ENCODE results near the gene BCL10.

Gene BCL10

DNA sequence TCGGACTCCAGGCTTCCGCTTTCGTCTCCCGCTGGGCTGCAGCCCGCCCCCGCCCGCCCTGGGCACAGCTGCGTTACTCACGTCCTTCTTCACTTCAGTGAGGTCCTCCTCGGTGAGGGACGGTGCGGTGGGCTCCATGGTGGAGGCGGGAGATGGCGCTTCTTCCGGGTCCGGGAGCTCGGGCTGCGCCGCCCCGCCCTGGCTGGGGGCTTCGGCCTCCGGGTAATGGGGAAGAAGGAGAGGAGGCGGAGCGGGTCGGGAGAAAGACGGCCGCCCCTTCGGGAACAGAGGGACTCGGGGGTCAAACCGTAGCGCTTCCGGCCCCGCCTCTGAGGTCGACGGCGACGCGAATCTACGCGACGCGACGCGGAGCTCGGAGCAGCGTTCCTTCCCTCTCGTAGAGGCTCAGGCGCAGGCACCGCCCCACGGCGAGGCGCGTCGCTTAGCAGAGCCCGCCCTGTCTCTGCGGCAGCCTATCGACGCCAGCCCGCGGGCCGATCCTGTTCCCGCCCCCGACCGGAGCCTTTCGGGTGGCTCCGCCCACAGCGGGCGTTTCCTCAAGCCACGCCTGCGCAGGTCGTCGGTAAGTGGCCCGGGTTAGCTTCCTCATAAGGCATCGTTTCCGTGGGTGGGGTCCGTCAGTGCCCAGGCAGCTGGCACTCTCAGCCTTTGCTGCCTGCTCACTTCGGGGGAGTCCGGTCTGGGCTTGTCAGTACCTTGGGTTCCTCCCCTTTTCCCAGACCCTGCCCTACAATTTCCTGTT lies at the start of gene BCL10:
BCL10 (minus strand) TSS at position 418 of the 763 bp plus-strand sequence; CDS start at position 138, 280 bp downstream.
- peak; percentile 87 for DNase-seq

GRCh38 chr1:85325920-85326319 lies 49.5 kb upstream of the BCL10 start:
- DNase-seq = no peak

- DNase-seq = no peak
Measured at GRCh38 chr1:85323770-85324169, 47.3 kb upstream of the BCL10 start.

GRCh38 chr1:85322655-85323054 lies 46.2 kb upstream of the BCL10 start:
- DNase-seq = no peak

DNA sequence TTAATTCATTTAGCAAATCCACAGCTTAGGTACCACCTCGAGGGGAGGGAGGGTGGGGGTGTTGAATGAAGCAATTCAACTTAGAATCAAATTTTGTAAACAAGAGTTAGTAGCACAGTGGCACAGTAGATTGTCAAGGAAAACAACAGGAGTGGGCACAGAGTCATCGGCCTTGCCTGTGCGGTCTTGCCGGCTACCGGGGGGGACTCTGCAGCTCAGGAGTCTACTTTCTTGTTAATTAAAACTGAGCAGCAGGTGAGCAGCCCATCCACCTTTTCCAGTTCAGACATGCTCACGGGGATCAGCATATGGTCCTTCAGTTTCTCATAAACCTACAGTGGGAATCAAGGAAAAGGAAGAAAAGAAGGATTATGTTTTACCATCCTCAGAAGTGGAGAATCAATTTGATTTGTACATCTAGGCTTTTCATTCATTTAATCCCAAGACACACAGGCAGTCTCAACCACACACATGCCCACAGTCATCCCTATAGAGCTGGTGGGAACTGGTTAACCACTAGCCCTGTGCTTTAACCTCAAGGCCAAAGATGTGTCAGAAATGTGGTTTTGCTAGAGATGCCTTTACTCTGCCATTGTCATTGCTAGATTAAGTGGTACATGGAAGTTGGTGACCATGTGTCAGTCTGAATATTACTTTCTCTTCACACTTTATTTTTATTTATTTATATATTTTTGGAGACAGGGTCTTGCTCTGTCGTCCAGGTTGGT lies 45.0 kb upstream of the BCL10 start:
- DNase-seq = no peak

DNA sequence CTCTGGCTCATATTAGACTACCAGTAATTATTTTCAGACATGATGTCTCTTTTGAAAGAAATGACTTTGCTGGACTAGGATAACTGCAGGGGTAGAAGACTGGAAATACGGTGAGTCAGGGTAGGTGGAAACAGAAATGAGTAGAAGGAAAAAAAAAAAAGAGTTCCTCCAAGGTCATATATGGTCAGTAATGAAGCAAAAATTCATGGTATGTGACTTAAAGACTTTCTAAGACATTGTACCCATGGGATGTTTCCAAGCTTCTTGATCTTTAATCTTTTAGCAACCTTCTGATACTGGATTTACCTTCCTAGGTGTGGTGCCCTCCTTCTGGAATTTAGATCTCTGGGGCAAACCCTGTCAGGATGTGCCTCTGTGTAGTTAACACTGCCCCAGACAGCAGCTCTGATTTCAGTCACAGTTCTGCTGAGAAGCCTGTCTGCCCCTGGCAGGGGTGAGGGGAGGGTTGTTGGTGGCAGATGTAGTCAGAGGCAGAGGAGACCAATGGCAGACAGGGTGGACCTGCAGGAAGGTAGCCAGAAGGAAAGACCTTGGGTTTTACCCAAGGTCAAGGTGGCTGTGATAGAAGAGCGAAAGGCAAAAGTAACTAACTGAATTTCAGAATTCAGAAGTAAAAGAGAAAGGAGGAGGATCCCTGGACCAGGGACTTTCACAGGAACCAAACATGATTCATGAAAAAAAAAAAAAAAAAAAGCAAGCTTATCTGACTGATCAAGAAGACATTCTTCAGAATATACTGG lies 44.1 kb upstream of the BCL10 start:
- DNase-seq = no peak

DNA sequence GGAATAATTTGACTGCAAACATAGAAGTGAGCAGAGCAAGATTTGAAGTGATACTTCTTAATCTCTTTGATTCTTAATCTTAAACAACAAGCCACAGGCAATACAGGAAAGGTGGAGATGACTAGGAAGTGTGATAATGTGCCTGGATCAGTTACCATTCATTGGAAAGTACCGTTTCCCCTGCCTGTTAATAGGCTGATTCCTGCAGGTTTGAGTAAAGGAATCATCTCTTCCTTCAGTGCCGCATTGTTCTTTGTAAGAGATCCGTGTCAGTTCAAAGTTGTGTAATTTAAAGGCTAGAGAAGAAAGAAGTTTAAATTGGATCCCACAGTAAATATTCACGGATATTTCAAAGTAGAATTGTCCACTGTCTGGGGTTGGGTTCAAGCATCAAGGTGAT lies 43.5 kb upstream of the BCL10 start:
- DNase-seq = no peak

- no peak for DNase-seq
Measured at GRCh38 chr1:85319491-85319890, 43.1 kb upstream of the BCL10 start.

DNA sequence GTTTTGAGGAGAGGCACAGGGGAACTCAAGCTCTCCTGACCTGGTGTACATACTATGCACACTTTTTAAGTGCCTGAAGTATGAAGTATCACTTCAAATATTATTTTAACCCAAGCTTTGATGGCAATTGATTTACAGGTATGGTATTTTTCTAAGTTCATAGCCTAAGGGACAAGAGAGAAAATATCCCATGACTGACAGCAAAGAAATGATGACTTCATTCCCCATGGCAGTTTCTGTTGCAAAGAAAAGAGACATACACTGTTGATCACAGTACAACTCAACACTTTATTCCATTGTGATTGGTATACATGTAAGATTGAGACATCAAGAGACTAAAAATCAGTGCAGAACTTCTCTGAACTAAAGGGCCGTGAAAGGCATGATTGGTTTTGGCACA lies 41.8 kb upstream of the BCL10 start:
- no peak for DNase-seq

DNA sequence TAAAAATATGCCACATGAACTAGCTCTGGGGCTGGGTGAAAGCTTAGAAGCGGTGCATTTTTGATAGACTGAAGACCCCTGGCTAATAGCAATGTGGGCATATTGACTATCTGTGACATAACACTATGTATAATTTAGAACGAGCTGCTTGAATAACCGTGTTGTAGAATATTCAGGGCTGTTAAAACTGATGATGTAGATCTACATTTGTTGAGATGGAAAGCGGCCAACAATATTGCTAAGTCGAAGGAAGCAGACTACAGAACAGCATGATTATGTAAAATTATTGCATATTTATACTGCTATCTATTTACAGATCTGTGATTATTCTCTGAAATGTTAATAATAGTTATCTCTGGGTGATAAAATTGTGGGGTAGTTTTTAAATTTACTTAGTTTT lies 41.1 kb upstream of the BCL10 start:
- no peak for DNase-seq

- no peak for DNase-seq
Measured at GRCh38 chr1:85316321-85316720, 39.9 kb upstream of the BCL10 start.

GRCh38 chr1:85315789-85316188 lies 39.4 kb upstream of the BCL10 start:
- DNase-seq = no peak

DNA sequence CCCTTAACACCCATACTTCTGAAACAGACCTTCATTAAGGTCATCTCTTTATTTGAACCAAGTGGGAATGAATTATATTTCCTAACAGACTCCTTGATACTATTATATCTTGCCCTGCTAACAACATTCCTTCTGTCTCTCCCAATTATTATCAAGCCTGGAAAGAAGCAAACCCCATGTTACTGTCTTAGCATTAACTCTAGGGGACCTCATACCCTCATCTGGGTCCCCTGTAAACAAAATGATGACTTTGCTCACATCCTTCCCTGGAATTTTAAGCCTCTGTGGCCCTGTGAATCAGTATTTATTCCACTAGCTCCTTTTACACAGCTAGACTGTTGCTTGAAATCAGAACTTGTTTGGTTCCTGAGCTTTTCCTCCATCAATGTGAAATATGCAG lies 38.3 kb upstream of the BCL10 start:
- DNase-seq = no peak

DNA sequence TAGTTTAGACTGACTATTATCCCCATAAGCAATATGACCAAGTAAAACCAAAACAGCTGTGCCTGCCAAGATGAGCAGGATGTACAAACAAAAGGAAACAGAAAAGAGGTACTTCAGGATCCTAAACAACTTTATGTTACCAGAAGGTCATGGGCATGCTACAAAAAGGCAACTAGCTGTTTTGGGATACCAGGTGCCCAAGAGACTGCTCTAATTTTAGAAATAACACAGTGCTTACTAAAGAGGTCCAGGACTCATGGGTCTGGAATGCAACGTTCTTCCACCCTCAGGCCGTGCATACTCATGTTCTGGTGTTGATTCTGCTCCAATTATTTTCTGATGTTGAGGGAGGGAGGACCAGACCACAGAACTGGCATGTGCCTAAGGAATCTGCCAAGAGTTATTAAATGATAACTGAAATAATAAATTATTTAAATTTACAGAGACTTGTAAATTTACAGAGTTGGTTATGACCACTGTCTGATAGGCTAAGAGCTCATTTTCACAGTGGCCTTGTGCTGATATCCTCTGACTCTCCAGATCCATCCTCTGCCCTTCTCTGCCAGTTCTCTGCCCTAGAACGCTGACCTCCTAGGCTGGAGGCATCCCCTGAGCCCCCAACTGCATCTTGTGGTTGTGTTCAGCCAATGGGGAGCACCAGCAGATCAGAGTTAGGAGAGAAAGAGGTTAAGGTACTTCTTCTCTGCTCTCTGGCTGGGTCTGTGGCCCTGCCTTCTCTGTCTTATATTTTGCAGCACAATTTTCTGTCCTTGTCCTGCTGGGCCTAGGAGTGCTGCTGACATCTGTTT lies 37.7 kb upstream of the BCL10 start:
- no peak for DNase-seq

GRCh38 chr1:85311818-85312217 lies 35.4 kb upstream of the BCL10 start:
- DNase-seq = no peak

GRCh38 chr1:85308833-85309350 lies 32.5 kb upstream of the BCL10 start:
- no peak for DNase-seq

DNA sequence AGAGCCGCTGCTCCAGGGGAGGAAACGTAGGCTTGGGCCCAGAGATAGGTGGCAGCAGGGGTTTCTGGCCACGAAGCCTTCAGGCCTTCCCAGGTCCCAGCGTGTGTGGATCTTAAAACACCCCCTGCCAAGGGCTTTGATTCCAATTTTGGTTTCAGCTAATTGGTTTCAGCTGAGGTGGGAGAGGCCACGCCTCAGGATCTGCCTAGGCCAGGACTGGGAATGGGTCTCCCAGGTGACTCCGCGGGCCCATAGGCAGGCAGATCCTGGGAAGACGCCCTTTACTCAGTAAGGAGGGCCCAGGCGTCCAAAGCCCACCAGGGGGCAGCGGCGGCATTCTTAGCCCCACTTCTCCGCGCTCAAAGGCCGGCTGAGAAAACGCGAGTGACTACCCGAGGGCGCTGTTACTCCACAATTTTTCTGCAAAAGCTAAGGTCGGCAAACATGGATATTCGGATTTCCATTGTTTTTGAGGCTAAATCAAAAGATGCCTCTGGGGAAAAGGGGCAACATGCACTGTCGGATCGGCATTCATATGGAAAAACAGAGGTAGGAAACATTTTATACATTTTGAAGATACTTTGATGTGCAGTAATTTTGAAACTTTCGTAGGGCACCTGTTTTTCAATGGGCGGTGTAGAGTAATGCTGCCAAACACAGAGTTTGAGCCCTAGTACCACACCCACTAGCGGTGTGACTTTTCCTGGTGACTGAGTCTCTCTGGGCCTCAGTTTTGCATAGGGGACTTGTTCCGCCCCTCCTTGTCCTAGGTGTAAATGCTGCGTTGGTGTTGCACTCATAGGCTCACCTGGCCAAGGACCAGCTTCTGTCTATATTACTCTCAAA lies 31.8 kb upstream of the BCL10 start:
- peak; percentile 42 for DNase-seq

DNA sequence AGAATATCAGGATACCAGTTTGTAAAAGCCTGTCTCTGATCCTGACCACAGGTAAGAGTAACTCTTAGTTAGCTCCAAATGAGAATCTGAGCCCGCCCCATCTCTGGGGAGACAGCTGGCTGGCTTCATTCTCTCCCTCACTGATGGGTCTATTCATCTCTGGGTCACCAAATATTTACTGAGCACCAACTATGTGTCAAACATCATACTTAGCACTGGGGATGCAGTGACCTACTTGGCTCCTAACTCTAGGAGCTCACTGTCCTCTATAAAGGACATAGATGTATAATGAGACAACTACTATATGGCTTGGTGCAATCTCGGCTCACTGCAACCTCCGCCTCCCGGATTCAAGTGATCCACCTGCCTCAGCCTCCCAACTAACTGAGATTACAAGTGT lies 29.8 kb upstream of the BCL10 start:
- DNase-seq = no peak

- DNase-seq = no peak
Measured at GRCh38 chr1:85303440-85304162, 27.2 kb upstream of the BCL10 start.

GRCh38 chr1:85300140-85300539 lies 23.7 kb upstream of the BCL10 start:
- DNase-seq = no peak

Data from NCI-H524 treated with DMSO at 0.1 percent for 48 hours (cell line).